AG09309 (cell line): ENCODE data around the gene ERI2.

Experiments used
- DNase-seq: peaks from one replicate; pipeline ENCODE4 v3.0.0-alpha.2; 2010; ENCODE audit warnings: low read depth
- H3K4me3 ChIP-seq: 2 replicates; pipeline ENCODE4 v1.5.1; 2011; ENCODE audit warnings: mild to moderate bottlenecking, low read depth, low read length, moderate library complexity; ENCODE audit not compliant: control insufficient read depth
- CTCF ChIP-seq: IDR thresholded peaks from 2 replicates; pipeline ENCODE4 v1.5.1; 2011; ENCODE audit warnings: mild to moderate bottlenecking, low read depth, low read length, inconsistent platforms; ENCODE audit not compliant: insufficient read depth, control insufficient read depth; ENCODE audit errors: missing control alignments

ERI2 gene

GRCh38 chr16:20806168-20807050, at the start of gene ERI2, which contains the start of gene REXO5:
ERI2 (minus strand) TSS chr16:20806472; CDS start chr16:20806430, 42 bp downstream.
REXO5 (plus strand) TSS chr16:20806527; CDS start chr16:20806954, 427 bp downstream.
- peak; percentile 74 for TF ChIP-seq CTCF
- H3K4me3 ChIP-seq, result peak within 1 kb of the TSS; percentile 82
- peak; percentile 61 for DNase-seq

- TF ChIP-seq CTCF, result no peak
- no peak overlapping the region for H3K4me3 ChIP-seq
- no peak for DNase-seq
Measured at GRCh38 chr16:20854963-20855362, 48.7 kb upstream of the ERI2 start.

GRCh38 chr16:20853981-20854620, 47.8 kb upstream of the ERI2 start:
- no peak for DNase-seq
- TF ChIP-seq CTCF, result no peak
- H3K4me3 ChIP-seq, result no peak overlapping the region

- DNase-seq, result no peak
- TF ChIP-seq CTCF, result no peak
- no peak overlapping the region for H3K4me3 ChIP-seq
Measured at GRCh38 chr16:20853143-20853542, 46.9 kb upstream of the ERI2 start.

GRCh38 chr16:20851601-20852000, 45.3 kb upstream of the ERI2 start:
- no peak for TF ChIP-seq CTCF
- DNase-seq, result peak; percentile 85
- H3K4me3 ChIP-seq, result no peak overlapping the region

GRCh38 chr16:20850981-20851380, 44.7 kb upstream of the ERI2 start:
- no peak for DNase-seq
- no peak for TF ChIP-seq CTCF
- H3K4me3 ChIP-seq, result no peak overlapping the region
